NCI-H1436 (cell line): ENCODE measurements around the gene TFR2.

Experiments
- DNase-seq: peaks from one replicate; lab custom pipeline; 2025; lab: John Stamatoyannopoulos, UW

Gene TFR2

GRCh38 chr7:100585511-100586265, 55.7 kb downstream of the TFR2 start, which contains the start of gene LRCH4:
LRCH4 (minus strand) TSS chr7:100586129; CDS start chr7:100586100, 29 bp downstream.
- DNase-seq = no peak

DNA sequence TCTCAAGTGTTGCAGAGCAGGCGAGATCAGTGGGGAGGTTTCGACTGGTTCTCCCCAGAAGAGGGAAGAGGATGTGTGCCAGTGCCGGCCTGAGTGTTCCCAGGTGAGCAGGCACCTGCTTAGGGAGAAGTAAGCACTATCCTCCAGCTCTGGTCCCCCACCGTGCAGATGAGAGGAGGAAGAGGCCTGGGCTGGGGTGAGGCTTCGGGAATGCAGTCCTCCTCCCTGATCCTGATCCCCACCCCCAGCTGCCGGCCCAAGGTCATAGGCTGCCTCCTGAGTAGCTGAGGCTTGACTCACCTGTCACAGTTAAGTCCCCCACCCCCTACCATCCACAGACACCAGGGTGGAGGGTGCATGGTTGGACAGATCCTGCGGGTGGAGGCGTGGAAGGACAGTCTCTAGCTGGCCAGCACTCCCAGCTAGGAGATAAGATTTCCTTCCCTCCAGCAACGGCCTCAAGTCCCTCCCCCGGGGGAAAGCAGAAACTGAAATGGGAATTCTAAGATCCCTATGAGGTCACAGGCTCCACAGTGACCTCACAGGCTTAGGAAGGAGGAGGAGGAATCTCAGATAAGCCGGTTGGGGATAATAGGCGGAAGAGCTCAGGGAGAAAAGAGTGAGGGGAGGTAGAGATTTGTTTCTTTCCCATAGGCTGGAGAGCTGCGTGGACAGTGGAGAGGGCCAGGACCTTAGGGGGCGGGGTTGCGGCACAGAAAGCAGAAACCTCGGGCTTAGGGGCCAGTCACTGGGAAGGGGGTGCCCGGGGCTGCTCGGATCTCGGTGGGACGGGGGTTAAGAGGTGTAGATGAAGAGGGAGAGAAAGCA, 56.5 kb downstream of the TFR2 start:
- DNase-seq = no peak

DNA sequence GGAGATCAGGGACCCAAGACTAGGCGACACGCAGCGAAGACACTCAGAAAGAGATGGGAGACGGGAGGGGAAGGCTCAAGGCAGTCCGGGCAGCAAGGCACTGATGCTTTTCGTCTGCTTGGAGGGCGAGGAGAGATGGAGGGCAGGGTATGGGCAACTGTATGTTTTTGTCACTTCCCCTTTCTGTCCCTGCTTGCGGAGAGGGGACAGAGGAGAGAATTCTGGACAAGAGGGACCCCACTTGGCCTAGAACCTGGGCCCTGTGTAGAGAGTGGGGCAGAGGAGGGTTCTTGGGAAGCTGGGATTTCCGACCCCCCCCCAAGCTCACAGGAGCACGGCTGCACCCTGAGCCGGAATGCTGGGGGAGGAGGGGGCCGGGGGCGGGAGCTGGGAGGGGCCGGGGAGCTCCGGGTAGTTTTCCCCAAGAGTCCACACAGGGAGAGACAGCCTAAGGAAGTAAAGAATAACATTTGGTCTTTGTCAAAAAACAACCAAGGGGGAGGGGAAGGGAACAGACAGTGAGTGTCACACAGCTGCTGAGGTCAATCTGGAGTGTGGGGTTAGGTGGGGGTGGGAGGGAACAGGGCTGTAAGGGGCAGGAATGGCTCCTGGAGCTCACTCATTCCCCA, 57.2 kb downstream of the TFR2 start:
- no peak for DNase-seq

GRCh38 chr7:100583132-100584053, 58.0 kb downstream of the TFR2 start:
- no peak for DNase-seq

DNA sequence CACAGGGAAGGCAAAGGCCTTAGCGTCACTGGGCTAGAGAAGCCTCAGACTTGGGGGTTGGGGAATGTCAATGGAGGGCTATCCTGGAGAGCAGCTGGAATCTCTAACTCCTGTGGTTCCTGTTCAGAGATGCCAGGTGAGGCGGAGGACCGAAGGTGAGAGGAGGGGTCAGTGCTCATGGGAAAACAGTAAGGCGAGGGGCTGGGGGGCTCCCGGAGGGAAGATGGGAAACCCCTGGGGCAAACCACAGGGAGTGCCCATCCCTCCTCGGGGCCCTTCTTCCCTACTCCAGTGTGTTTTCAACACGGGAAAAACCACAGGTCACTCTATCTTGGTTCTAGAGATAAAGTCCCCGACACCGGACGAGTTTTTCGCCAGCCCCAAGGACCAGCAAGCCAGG, 58.7 kb downstream of the TFR2 start:
- no peak for DNase-seq

- DNase-seq = no peak
Measured at GRCh38 chr7:100582041-100582579, 59.2 kb downstream of the TFR2 start.

DNA sequence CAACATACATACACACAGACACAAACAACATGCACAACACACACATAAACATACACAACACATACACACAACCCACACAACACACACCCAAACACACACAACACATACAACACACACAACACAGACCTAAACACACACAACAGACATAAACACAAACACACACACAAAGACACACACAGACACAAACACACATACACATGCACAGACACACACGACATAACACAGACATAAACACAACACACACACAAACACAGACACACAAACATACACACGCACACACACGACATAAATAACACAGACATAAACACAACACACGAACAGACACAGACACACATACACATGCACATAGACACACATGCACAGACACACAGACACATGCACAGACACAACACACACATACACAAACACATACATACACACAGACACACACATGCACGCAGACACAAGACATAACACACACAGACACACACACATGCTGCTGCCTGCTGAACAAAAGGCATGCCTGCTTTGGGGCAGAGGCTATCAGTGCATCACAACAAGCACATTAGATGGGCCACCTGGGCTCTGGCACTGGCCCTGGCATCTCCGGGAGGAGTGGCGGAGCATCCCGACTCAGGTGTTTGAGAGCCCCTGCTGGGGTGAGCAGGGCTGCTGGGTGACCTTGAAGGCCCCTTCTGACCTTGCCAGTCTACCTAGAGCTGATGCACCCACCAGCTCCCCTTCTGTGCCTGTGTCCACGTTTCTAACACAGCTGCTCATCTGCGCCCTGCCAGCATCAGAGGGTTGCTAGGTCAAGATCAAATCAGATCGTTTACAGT, 60.7 kb downstream of the TFR2 start:
- no peak for DNase-seq

- no peak for DNase-seq
Measured at GRCh38 chr7:100578246-100579183, 62.8 kb downstream of the TFR2 start.

DNA sequence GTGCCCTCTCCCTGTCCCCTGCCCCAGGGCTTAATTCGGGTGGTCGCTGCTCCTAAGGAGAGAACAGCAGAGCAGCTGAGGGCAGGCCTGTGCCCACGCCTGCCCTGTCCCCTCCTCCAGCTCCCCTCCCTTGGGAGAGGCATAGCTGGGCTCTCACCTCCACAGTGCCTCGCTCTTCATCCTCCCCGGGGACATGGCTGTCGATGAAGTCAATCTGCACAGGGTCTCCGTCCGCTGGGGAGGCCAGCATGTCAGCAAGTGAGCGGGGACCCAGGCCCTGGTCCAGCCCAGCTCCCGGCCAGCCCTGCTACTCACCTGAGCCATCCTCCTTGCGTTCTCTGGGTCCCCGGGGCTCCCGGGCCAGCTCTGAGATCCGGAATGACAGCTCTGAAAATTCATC, 63.8 kb downstream of the TFR2 start:
- DNase-seq = no peak

DNA sequence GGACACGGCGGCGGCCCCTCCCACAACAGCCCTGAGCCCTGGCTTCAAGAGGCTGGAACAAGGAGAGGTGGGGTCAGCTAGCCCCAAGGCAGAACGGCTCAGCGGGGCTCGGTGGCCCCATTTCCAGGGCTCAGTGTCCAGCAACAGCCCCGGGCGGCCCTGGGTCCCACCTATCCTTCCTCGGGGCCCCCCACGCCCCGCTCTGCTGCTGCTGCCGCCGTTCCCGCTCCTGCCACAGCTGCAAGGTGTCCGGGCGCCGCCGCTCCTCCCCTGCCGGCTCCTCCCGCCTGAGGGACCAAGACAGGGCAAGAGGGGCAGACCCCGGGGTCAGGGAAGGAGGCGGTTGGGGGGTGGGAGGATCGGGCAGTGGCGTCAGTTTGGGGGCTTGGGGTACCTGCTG, 64.2 kb downstream of the TFR2 start:
- DNase-seq = no peak

DNA sequence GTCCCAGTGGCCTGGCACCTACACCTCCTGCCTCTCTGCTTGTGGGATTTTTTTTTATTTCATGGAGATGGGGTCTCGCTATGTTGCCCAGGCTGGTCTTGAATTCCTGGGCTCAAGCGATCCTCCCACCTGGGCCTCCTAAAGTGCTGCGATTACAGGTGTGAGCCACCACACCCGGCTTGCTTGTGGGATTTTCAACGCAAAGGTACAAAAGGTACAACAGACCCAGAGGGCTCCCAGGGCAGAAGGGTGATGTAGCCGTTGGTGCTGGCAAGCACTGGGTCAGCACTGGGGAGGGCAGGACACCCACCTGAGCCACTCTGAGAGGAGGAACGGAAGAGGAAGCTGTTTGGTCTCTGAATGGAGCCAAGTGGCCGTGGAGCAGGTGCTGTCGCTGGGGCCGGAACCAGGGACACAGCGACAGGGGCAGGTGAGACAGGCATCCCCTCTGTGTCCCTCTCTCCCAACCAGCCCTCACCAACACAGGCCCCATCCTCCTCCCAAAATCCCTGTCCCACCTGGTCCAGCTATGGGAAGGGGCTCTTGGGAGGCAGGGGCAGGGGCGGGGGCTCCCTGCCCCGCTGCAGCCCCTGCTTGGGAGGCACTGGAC, 64.9 kb downstream of the TFR2 start:
- DNase-seq = no peak

DNA sequence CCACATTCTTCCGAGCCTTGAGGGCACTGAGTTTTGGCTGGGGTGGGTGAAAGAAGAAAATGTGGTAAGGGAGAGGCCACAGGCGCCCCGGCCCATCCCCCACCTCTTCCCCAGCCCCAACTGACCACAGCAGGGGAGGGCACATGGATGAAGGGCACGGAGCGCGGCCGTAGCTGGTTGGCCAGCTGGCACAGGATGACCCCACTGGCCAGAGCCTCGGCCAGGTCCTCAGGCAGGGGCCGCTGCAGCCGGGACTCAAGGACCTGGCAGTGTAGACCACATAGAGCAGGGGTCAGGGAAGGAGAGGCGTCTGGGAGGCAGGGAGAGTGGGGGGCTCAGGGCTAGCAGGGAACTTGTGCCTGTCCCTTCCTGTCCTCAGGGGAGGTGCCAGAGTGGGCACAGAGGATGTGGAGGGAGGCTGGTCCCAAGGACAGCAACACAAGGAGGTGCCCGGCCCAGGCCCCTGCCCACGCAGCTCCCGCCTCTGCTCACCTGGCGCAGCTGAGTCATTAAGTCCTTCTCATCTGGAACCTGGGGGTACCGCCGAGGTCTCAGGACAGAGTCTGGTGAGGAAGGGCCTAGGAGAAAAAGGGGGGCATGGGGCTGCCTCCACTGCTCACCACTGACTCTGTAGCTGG, 65.5 kb downstream of the TFR2 start:
- no peak for DNase-seq

- DNase-seq = no peak
Measured at GRCh38 chr7:100575206-100575631, 66.1 kb downstream of the TFR2 start.

- no peak for DNase-seq
Measured at GRCh38 chr7:100574362-100575205, 66.8 kb downstream of the TFR2 start.

GRCh38 chr7:100573691-100574361, 67.5 kb downstream of the TFR2 start, which contains the start of gene SAP25:
SAP25 (minus strand) TSS chr7:100573900; CDS start chr7:100573742, 158 bp downstream.
- DNase-seq = no peak

DNA sequence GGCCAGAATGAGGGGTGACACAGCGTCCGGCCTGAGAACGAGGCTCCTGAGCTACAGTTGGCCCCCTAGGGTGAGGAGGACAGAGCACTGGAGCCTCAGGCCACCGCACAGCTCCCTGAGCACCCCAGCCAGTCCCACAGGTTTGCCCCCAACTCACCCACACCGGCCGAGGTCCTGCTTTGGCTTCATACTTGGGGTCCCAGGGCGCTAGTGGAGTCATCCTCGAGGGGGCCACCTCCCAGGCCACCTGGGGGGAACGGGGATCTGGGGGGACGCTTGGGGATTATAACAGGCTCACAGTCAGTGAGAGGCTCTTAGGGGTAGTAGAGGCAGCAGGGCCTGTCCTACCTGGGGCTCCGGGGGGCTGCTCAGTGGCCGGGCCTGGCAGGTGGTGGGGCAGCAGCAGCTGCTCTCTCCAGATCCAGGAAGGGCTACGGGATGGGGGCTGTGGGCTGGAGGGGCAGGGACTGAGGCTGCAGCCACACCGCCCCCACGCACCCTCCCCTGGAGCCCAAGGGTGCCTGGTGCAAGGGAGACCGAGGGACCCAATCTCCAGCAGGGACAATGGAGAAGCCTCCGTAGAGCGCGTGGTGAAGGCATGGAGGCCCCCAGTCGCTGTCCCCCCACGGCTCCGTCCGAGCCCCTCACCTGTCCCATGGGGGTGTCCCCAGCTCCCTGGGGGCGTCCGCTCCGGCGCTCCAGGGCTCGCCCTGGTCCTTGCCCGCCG, 68.2 kb downstream of the TFR2 start:
- no peak for DNase-seq
